ENCODE measurements around the gene PGA4.
"Not testable (repeated sequence)": the region's sequence is repeated elsewhere in the genome, so short reads cannot be mapped to it uniquely, and the experiment has no call there.

Gene PGA4

DNA sequence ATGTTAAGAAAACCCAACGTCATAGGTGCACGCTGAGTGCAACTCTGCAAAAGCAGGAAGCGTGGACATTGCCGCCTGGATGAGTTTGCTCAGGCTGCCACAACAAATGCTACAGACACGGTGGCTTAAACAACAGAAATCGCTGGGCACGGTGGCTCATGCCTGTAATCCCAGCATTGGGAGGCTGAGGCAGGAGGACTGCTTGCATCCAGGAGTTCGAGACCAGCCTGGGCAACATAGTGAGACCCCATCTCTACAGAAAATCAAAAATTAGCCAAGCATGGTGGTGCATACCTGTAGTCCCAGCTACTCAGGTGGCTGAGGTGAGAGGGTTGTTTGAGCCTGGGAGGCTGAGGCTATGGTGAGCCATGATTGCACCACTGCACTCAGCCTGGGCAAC is 32.2 kb upstream of the PGA4 start:
- Histone ChIP-seq H3K36me3 (ENCODE audit: control insufficient read depth in 1 of 2, insufficient read depth in 2 of 2, low read length in 2 of 2) (no peaks in the 10 kb centered on the region), H3K4me1 (ENCODE audit: control insufficient read depth in 1 of 2, insufficient read depth in 2 of 2, low read length in 2 of 2) (no peaks in the 10 kb centered on the region), H3K9me3 (ENCODE audit: control insufficient read depth in 1 of 2, low read length in 2 of 2) (no peaks in the 10 kb centered on the region), H3K27me3 (ENCODE audit: low read depth, low read length) (no peaks in the 10 kb centered on the region), H3K4me3 (ENCODE audit: low read depth in 1 of 2, low read length in 2 of 2) (no peak overlapping the region), H3K27ac (ENCODE audit: low read length) (no peak overlapping the region)

DNA sequence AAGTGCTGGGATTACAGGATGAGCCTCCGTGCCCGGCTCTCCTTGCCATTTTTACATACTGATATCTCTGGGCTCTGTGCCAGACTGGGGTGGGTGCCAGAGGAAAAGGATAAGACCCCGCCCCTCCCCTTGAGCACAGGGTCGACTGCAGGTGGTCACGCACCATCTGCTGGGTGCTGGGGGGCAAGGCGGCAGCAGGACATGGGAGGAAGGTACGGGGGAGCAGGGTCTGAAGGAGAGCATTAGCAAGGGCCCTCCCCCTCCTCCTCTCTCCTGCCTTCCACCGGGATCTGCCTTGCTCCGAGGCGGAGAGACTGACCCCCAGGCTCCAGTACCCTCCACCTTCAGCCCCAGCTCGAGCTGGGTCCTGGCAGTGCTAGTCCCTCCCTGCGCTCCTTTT is 28.6 kb upstream of the PGA4 start:
- H3K27me3 ChIP-seq (ENCODE audit: low read depth, low read length), result no peaks in the 10 kb centered on the region
- H3K4me3 ChIP-seq (ENCODE audit: low read depth in 1 of 2, low read length in 2 of 2), result no peak overlapping the region
- H3K9me3 ChIP-seq (ENCODE audit: control insufficient read depth in 1 of 2, low read length in 2 of 2), result no peaks in the 10 kb centered on the region
- H3K36me3 ChIP-seq (ENCODE audit: control insufficient read depth in 1 of 2, insufficient read depth in 2 of 2, low read length in 2 of 2), result no peaks in the 10 kb centered on the region
- H3K27ac ChIP-seq (ENCODE audit: low read length), result no peak overlapping the region
- H3K4me1 ChIP-seq (ENCODE audit: control insufficient read depth in 1 of 2, insufficient read depth in 2 of 2, low read length in 2 of 2), result no peaks in the 10 kb centered on the region

DNA sequence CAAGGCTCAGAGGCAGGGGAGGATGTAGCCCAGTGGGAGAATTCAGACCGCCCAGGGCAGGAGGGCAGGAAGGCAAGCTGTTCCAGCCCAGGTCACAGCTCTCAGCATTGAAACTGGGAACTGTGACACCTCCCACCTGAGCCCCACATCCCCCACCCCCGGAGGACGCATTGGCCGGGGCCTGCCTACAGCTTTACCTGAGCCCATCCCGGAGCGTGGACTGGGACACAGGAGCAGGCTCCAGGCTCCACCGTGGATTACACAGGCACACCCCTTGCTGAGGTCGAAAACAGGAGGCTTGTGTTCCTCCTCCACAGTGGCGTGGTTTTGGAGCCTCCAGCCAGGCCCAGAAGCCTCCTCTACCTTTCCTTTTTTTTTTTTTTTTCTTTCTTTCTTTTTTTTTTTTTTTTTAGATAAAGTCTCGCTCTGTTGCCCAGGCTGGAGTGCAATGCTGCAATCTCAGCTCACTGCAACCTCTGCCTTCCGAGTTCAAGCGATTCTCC is 27.9 kb upstream of the PGA4 start:
- no peaks in the 10 kb centered on the region for H3K36me3 ChIP-seq (ENCODE audit: control insufficient read depth in 1 of 2, insufficient read depth in 2 of 2, low read length in 2 of 2)
- no peaks in the 10 kb centered on the region for H3K27me3 ChIP-seq (ENCODE audit: low read depth, low read length)
- peaks cover 0 to 5% of the 10 kb centered on the region in 2 donors for H3K9me3 ChIP-seq (ENCODE audit: control insufficient read depth in 1 of 2, low read length in 2 of 2)
- H3K27ac ChIP-seq (ENCODE audit: low read length), result no peak overlapping the region
- no peak overlapping the region for H3K4me3 ChIP-seq (ENCODE audit: low read depth in 1 of 2, low read length in 2 of 2)
- no peaks in the 10 kb centered on the region for H3K4me1 ChIP-seq (ENCODE audit: control insufficient read depth in 1 of 2, insufficient read depth in 2 of 2, low read length in 2 of 2)

DNA sequence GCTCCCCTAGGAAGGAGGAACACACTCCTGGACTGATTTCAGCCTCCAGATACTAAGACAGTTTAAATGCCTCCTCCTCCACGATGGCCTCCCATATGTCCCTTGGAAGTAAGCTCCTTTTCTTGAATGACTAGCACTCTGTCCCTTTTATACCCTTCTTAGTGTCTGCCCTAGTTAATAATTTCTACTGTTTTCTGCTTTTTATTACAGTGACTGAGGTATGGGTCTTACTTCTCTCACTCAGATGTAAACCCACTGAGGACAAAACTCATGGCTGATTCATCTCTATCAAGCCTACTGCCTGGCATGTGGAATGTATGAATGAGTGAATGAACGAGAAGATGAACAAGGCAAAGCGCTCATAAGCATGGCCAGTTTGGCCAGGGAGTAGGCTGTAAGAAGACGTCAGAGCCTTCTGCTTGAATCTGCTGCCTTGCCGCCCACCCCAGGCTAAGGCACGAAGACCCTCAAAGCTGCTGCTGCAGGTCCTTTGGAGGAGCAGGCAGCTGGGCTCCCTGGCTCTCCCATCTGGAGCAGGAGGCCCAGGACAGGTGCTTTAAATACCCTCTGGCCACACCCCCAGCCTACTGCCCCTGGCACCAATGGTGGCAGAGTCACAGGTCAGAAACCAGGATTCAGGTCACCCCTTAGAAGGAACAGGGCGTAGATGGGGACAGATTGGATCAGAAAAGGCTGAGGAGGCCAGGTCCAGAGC is 27.0 kb upstream of the PGA4 start:
- Histone ChIP-seq H3K4me1 (ENCODE audit: control insufficient read depth in 1 of 2, insufficient read depth in 2 of 2, low read length in 2 of 2) (no peaks in the 10 kb centered on the region), H3K27me3 (ENCODE audit: low read depth, low read length) (no peaks in the 10 kb centered on the region), H3K9me3 (ENCODE audit: control insufficient read depth in 1 of 2, low read length in 2 of 2) (peaks cover 0 to 8% of the 10 kb centered on the region in 2 donors), H3K4me3 (ENCODE audit: low read depth in 1 of 2, low read length in 2 of 2) (no peak overlapping the region), H3K27ac (ENCODE audit: low read length) (no peak overlapping the region), H3K36me3 (ENCODE audit: control insufficient read depth in 1 of 2, insufficient read depth in 2 of 2, low read length in 2 of 2) (no peaks in the 10 kb centered on the region)

DNA sequence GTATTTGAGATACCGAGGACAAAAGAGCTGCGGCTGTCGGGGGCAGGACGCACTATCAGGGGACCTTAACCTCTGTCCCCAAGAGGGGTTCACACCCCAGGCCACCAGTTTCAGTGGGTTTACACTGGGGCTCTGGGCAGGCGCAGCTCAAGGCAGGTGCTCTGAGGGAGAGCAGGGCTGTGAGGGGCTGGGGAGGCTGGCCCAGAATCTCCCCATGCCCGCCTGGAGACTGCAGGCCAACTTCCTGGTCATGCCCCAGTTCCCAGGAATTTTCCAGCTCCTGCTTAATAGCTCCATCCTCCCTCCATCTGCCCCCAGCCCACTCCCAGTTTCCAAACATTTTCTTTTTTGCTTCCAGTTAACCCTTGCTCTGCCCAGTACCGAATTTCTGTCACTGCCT is 26.4 kb upstream of the PGA4 start:
- Histone ChIP-seq H3K4me1 (ENCODE audit: control insufficient read depth in 1 of 2, insufficient read depth in 2 of 2, low read length in 2 of 2) (no peaks in the 10 kb centered on the region), H3K27ac (ENCODE audit: low read length) (no peak overlapping the region), H3K4me3 (ENCODE audit: low read depth in 1 of 2, low read length in 2 of 2) (no peak overlapping the region), H3K36me3 (ENCODE audit: control insufficient read depth in 1 of 2, insufficient read depth in 2 of 2, low read length in 2 of 2) (no peaks in the 10 kb centered on the region), H3K27me3 (ENCODE audit: low read depth, low read length) (no peaks in the 10 kb centered on the region), H3K9me3 (ENCODE audit: control insufficient read depth in 1 of 2, low read length in 2 of 2) (peaks cover 0 to 8% of the 10 kb centered on the region in 2 donors)

DNA sequence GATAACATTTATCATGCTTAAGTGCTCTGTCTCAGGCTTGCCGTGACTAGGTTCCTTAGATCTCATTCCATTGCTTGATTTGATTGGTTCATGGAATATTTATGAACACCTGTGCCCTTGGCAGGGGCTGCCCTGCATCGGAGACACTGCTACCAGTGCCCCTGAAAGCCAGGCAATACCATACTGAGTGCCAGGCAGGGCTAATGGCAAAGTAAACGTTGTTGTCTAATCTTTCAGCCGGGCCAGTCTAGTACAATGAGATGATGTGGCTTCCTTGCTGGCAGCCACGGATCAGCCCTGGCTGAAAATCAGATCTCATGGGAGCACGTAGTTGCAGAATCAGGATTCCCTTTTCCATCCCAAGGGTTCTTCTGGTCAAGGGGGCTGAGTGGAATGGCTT is 23.8 kb upstream of the PGA4 start:
- Histone ChIP-seq H3K27me3 (ENCODE audit: low read depth, low read length) (no peaks in the 10 kb centered on the region), H3K4me1 (ENCODE audit: control insufficient read depth in 1 of 2, insufficient read depth in 2 of 2, low read length in 2 of 2) (no peaks in the 10 kb centered on the region)

DNA sequence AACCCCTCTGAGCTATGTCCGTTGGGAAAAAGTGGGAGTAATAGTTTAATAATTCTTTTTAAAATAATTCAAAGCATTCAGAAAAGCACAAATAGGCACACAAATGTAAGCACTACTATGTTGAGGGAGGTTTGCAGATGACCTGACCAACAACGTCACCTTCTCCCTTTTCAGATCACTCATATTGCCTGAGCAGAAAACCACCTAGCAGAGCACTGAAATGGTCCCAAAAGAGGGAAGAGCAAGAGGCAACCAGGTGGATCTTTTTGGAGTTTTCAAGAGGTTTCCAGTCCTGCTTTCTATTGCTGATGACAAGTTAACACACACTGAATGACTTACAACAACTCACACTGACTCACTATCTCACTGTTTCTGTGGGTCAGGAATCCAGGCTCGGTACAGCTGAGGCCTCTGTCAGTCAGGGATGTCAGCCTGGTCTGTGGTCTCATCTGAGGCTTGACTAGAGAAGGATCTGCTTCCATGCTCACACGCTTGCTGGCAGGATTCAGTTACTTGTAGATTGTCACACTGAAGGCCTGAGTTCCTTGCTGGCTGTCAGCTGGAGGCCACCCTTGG is 23.1 kb upstream of the PGA4 start:
- Histone ChIP-seq H3K27me3 (ENCODE audit: low read depth, low read length) (no peaks in the 10 kb centered on the region), H3K27ac (ENCODE audit: low read length) (no peak overlapping the region), H3K36me3 (ENCODE audit: control insufficient read depth in 1 of 2, insufficient read depth in 2 of 2, low read length in 2 of 2) (no peaks in the 10 kb centered on the region), H3K4me1 (ENCODE audit: control insufficient read depth in 1 of 2, insufficient read depth in 2 of 2, low read length in 2 of 2) (no peaks in the 10 kb centered on the region), H3K4me3 (ENCODE audit: low read depth in 1 of 2, low read length in 2 of 2) (no peak overlapping the region), H3K9me3 (ENCODE audit: control insufficient read depth in 1 of 2, low read length in 2 of 2) (peaks cover 0 to 8% of the 10 kb centered on the region in 2 donors)

More for the DNA sequence above, 23.8 kb upstream of the PGA4 start:
- Histone ChIP-seq H3K36me3 (ENCODE audit: control insufficient read depth in 1 of 2, insufficient read depth in 2 of 2, low read length in 2 of 2) (no peaks in the 10 kb centered on the region), H3K4me3 (ENCODE audit: low read depth in 1 of 2, low read length in 2 of 2) (no peak overlapping the region), H3K9me3 (ENCODE audit: control insufficient read depth in 1 of 2, low read length in 2 of 2) (peaks cover 0 to 8% of the 10 kb centered on the region in 2 donors), H3K27ac (ENCODE audit: low read length) (no peak overlapping the region)

DNA sequence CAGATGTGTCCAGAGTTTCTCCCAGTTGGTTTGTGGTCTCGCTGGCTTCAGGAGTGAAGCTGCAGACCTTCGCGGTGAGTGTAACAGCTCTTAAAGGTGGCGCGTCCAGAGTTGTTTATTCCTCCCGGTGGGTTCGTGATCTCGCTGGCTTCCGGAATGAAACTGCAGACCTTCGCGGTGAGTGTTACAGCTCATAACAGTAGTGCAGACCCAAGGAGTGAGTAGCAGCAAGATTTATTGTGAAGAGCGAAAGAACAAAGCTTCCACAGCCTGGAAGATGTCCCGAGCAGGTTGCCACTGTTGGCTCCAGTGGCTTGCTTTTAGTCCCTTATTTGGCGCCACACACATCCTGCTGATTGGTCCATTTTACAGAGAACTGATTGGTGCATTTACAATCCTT is 20.7 kb upstream of the PGA4 start:
- Histone ChIP-seq H3K4me1 (ENCODE audit: control insufficient read depth in 1 of 2, insufficient read depth in 2 of 2, low read length in 2 of 2) (no peaks in the 10 kb centered on the region), H3K27me3 (ENCODE audit: low read depth, low read length) (no peaks in the 10 kb centered on the region), H3K4me3 (ENCODE audit: low read depth in 1 of 2, low read length in 2 of 2) (no peak overlapping the region), H3K27ac (ENCODE audit: low read length) (no peak overlapping the region), H3K36me3 (ENCODE audit: control insufficient read depth in 1 of 2, insufficient read depth in 2 of 2, low read length in 2 of 2) (no peaks in the 10 kb centered on the region), H3K9me3 (ENCODE audit: control insufficient read depth in 1 of 2, low read length in 2 of 2) (peaks cover 0 to 8% of the 10 kb centered on the region in 2 donors)

DNA sequence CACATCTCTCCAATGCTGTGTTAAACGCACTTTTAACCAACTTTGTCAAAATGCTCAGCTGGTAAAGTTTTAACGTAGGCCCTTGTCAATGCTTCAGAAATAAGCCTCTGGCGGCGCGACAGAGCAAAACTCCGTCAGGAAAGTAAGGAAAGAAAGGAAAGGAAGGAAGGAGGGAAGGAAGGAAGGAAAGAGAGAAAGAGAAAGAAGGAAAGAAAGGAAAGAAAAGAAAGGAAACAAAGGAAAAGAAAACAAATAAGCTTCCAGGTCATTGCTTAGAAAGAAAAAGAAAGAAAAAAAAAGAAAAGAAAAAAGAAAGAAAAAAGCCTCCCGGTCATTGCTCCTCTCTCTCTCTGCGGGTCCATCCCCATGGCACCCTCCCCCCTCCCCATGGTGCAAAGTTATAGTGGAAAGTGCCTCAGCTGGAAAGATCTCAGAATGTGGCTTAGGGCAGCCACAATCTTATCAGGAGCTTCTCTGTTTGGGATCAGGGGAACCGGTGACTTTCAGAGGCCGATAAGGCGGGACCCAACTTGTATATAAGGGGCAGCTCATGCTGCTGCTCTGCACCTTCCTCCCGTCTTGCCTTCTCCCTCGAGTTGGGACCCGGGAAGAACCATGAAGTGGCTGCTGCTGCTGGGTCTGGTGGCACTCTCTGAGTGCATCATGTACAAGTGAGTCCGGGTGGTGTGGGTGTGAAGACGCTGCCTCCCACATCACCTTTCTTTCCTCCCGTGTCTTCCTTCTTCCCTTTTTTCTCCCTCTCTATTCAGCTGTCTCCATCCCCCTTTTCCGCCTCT is 19.0 kb upstream of the PGA4 start, which contains the start of gene PGA3:
Gene PGA3, plus strand, starts transcription at position 566 of the 797 bp plus-strand sequence. Its CDS starts 50 bp downstream, at position 616.
- not testable (repeated sequence) for H3K4me1 ChIP-seq (ENCODE audit: control insufficient read depth in 1 of 2, insufficient read depth in 2 of 2, low read length in 2 of 2); H3K9me3 ChIP-seq (ENCODE audit: control insufficient read depth in 1 of 2, low read length in 2 of 2); H3K4me3 ChIP-seq (ENCODE audit: low read depth in 1 of 2, low read length in 2 of 2); H3K27ac ChIP-seq (ENCODE audit: low read length); H3K27me3 ChIP-seq (ENCODE audit: low read depth, low read length); H3K36me3 ChIP-seq (ENCODE audit: control insufficient read depth in 1 of 2, insufficient read depth in 2 of 2, low read length in 2 of 2)

DNA sequence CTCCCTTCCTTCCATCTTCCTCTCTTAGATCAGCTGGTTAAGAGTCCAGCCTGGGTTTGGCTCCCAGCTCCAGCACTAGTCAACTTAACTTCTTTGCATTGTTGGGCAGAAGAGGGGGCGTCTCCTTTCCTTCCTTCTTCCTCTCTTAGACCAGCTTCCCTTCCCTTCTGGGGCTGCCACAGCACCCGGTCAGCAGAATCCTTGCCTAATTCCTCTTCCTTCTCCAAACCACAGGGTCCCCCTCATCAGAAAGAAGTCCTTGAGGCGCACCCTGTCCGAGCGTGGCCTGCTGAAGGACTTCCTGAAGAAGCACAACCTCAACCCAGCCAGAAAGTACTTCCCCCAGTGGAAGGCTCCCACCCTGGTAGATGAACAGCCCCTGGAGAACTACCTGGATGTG is 18.3 kb upstream of the PGA4 start:
- not testable (repeated sequence) for H3K27ac ChIP-seq (ENCODE audit: low read length); H3K4me3 ChIP-seq (ENCODE audit: low read depth in 1 of 2, low read length in 2 of 2); H3K9me3 ChIP-seq (ENCODE audit: control insufficient read depth in 1 of 2, low read length in 2 of 2); H3K27me3 ChIP-seq (ENCODE audit: low read depth, low read length); H3K4me1 ChIP-seq (ENCODE audit: control insufficient read depth in 1 of 2, insufficient read depth in 2 of 2, low read length in 2 of 2); H3K36me3 ChIP-seq (ENCODE audit: control insufficient read depth in 1 of 2, insufficient read depth in 2 of 2, low read length in 2 of 2)

DNA sequence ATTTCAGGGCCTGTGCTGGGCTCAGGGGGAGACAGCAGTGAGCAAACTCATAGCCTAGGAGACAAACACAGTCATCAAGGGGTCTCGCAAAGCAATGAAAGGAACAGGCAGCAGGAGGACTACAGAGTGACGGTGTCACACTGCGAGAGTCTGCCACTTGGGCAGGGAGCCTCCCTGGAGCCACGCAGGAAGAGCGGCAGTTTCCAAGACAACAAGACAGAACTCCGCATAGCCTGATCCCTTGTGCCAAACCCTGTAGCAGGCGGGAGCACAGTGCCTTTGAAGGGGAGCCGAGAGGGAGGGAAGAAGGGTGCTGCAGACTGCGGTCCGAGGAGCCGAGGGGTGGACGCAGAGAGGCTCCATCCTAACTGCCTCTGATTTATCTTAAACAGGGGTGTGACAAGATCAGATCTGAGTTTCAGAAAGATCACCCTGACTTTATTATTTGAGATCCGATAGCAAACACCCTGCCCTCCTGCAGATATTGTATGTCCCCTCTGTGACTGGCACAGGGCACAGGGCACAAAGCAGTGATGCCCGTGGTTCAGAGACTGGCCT is 17.6 kb upstream of the PGA4 start:
- H3K4me1 ChIP-seq (ENCODE audit: control insufficient read depth in 1 of 2, insufficient read depth in 2 of 2, low read length in 2 of 2); H3K36me3 ChIP-seq (ENCODE audit: control insufficient read depth in 1 of 2, insufficient read depth in 2 of 2, low read length in 2 of 2); H3K4me3 ChIP-seq (ENCODE audit: low read depth in 1 of 2, low read length in 2 of 2); H3K9me3 ChIP-seq (ENCODE audit: control insufficient read depth in 1 of 2, low read length in 2 of 2); H3K27me3 ChIP-seq (ENCODE audit: low read depth, low read length); H3K27ac ChIP-seq (ENCODE audit: low read length): not testable (repeated sequence)

All from muscle layer of duodenum (tissue), 2 donors.